Large intestine (tissue), 3 donors: ENCODE results near the gene ANKRD17. TPM values are rescaled to one million over a fixed set of nuclear protein-coding genes. Genes with fewer than 3 reads are reported as not detected.

Experiments
- DNase-seq, 2 donors: peaks; one replicate each; pipeline versions ENCODE4 v3.0.0 to v3.0.0-alpha.2; 2013
- H3K27ac ChIP-seq: one replicate; pipeline ENCODE4 v1.5.1; 2013; ENCODE audit warnings: low read length
- H3K27me3 ChIP-seq: 2 replicates; pipeline ENCODE4 v1.6.1; 2013; ENCODE audit warnings: low read length; ENCODE audit not compliant: control insufficient read depth, insufficient read depth
- H3K36me3 ChIP-seq: 2 replicates; pipeline ENCODE4 v1.6.1; 2013; ENCODE audit warnings: low read length; ENCODE audit not compliant: control insufficient read depth, insufficient read depth
- H3K4me1 ChIP-seq: one replicate; pipeline ENCODE4 v1.6.1; 2013; ENCODE audit warnings: low read length; ENCODE audit not compliant: control insufficient read depth, insufficient read depth
- H3K4me3 ChIP-seq: one replicate; pipeline ENCODE4 v1.5.1; 2013; ENCODE audit warnings: low read length
- H3K9me3 ChIP-seq: one replicate; pipeline ENCODE4 v1.6.1; 2013; ENCODE audit warnings: mild to moderate bottlenecking, low read depth, low read length, moderate library complexity; ENCODE audit not compliant: control insufficient read depth
- WGBS: methylation state at CpG from one replicate; pipeline ENCODE4 v1.1.5; 2013; ENCODE audit warnings: low lambda C conversion rate; ENCODE audit not compliant: insufficient coverage; 5-methylcytosine and 5-hydroxymethylcytosine counted together
- polyA plus RNA-seq: library from polyadenylated mRNA; unstranded; fragments of 120-200 nt; gene quantifications from one replicate; pipeline ENCODE4 v1.2.1, GENCODE V29; 2013

The ANKRD17 gene
- polyA plus RNA-seq, 1 donor, result 50.7 TPM

GRCh38 chr4:73172161-73172560 lies 86.4 kb downstream of the ANKRD17 start:
- no peaks in the 10 kb centered on the region for H3K27me3 ChIP-seq
- H3K27ac ChIP-seq, result no peak overlapping the region
- no peaks in the 10 kb centered on the region for H3K4me1 ChIP-seq
- 100% methylated on average over 1 of the region's 2 CpGs for WGBS
- no peak for DNase-seq
- H3K4me3 ChIP-seq, result no peak overlapping the region
- peaks cover 18% of the 10 kb centered on the region for H3K9me3 ChIP-seq
- H3K36me3 ChIP-seq, result peaks cover 68% of the 10 kb centered on the region

GRCh38 chr4:73170518-73171198 lies 87.9 kb downstream of the ANKRD17 start:
- H3K9me3 ChIP-seq, result peaks cover 18% of the 10 kb centered on the region
- no peaks in the 10 kb centered on the region for H3K4me1 ChIP-seq
- no peak overlapping the region for H3K4me3 ChIP-seq
- WGBS, result no CpG with 5 or more reads among the region's 7 CpGs
- H3K27me3 ChIP-seq, result no peaks in the 10 kb centered on the region
- DNase-seq, result no peak
- peaks cover 65% of the 10 kb centered on the region for H3K36me3 ChIP-seq
- H3K27ac ChIP-seq, result no peak overlapping the region

- H3K36me3 ChIP-seq, result peaks cover 60% of the 10 kb centered on the region
- no peaks in the 10 kb centered on the region for H3K4me1 ChIP-seq
- peaks cover 4% of the 10 kb centered on the region for H3K9me3 ChIP-seq
- H3K27me3 ChIP-seq, result no peaks in the 10 kb centered on the region
- no peak for DNase-seq
- H3K4me3 ChIP-seq, result no peak overlapping the region
- no peak overlapping the region for H3K27ac ChIP-seq
Observed at GRCh38 chr4:73166212-73166611, 92.4 kb downstream of the ANKRD17 start.

GRCh38 chr4:73161527-73162185 lies 96.9 kb downstream of the ANKRD17 start:
- no peak overlapping the region for H3K4me3 ChIP-seq
- no peak for DNase-seq
- no peaks in the 10 kb centered on the region for H3K27me3 ChIP-seq
- peaks cover 46% of the 10 kb centered on the region for H3K36me3 ChIP-seq
- H3K27ac ChIP-seq, result no peak overlapping the region
- H3K9me3 ChIP-seq, result no peaks in the 10 kb centered on the region
- WGBS, result 40% methylated on average over 1 of the region's 8 CpGs
- no peaks in the 10 kb centered on the region for H3K4me1 ChIP-seq

- Histone ChIP-seq H3K9me3 (no peaks in the 10 kb centered on the region), H3K4me3 (no peak overlapping the region), H3K27me3 (no peaks in the 10 kb centered on the region), H3K4me1 (no peaks in the 10 kb centered on the region), H3K36me3 (peaks cover 50% of the 10 kb centered on the region), H3K27ac (no peak overlapping the region)
- WGBS, result 100% methylated on average over 2 of the region's 3 CpGs
- no peak for DNase-seq
Observed at GRCh38 chr4:73156394-73156793, 102.2 kb downstream of the ANKRD17 start.

GRCh38 chr4:73152893-73153292 lies 105.7 kb downstream of the ANKRD17 start:
- Histone ChIP-seq H3K27ac (no peak overlapping the region), H3K4me1 (no peaks in the 10 kb centered on the region), H3K4me3 (no peak overlapping the region), H3K27me3 (no peaks in the 10 kb centered on the region), H3K9me3 (no peaks in the 10 kb centered on the region), H3K36me3 (peaks cover 43% of the 10 kb centered on the region)
- WGBS, result 100% methylated on average over 1 of the region's 1 CpG
- no peak for DNase-seq

- Histone ChIP-seq H3K9me3 (no peaks in the 10 kb centered on the region), H3K36me3 (peaks cover 53% of the 10 kb centered on the region), H3K27me3 (no peaks in the 10 kb centered on the region), H3K4me3 (no peak overlapping the region), H3K4me1 (no peaks in the 10 kb centered on the region), H3K27ac (no peak overlapping the region)
- 100% methylated on average over 2 of the region's 4 CpGs for WGBS
- DNase-seq, result no peak
Observed at GRCh38 chr4:73142995-73143547, 115.5 kb downstream of the ANKRD17 start.

GRCh38 chr4:73139991-73140390 lies 118.6 kb downstream of the ANKRD17 start:
- WGBS, result 94% methylated on average over 2 of the region's 2 CpGs
- Histone ChIP-seq H3K36me3 (peaks cover 51% of the 10 kb centered on the region), H3K9me3 (no peaks in the 10 kb centered on the region), H3K27ac (no peak overlapping the region), H3K4me1 (no peaks in the 10 kb centered on the region), H3K27me3 (no peaks in the 10 kb centered on the region), H3K4me3 (no peak overlapping the region)
- DNase-seq, result no peak

GRCh38 chr4:73139245-73139644 lies 119.4 kb downstream of the ANKRD17 start:
- Histone ChIP-seq H3K9me3 (no peaks in the 10 kb centered on the region), H3K4me1 (no peaks in the 10 kb centered on the region), H3K27me3 (no peaks in the 10 kb centered on the region), H3K36me3 (peaks cover 48% of the 10 kb centered on the region), H3K4me3 (no peak overlapping the region), H3K27ac (no peak overlapping the region)
- DNase-seq, result no peak
- no CpG with 5 or more reads among the region's 3 CpGs for WGBS

- WGBS, result 60% methylated on average over 1 of the region's 2 CpGs
- DNase-seq, result no peak
- Histone ChIP-seq H3K27ac (no peak overlapping the region), H3K9me3 (no peaks in the 10 kb centered on the region), H3K4me1 (no peaks in the 10 kb centered on the region), H3K4me3 (no peak overlapping the region), H3K27me3 (no peaks in the 10 kb centered on the region), H3K36me3 (peaks cover 48% of the 10 kb centered on the region)
Observed at GRCh38 chr4:73137121-73137520, 121.5 kb downstream of the ANKRD17 start.
